Activated CD4-positive, CD25-positive, alpha-beta regulatory T cell treated with anti-CD3 and anti-CD28 coated beads, Interleukin-2, amount 50 U/mL, for 72 hours (primary cell): ENCODE data around the gene TMPRSS13.
"Not testable (repeated sequence)": the region's sequence is repeated elsewhere in the genome, so short reads cannot be mapped to it uniquely, and the experiment has no call there.

Experiments
- DNase-seq: peaks from one replicate; pipeline ENCODE4 v3.0.0; 2021

TMPRSS13 gene

GRCh38 chr11:117929142-117929915, at the start of gene TMPRSS13:
TMPRSS13 (minus strand) TSS chr11:117929402; CDS start chr11:117929307, 95 bp downstream.
- no peak for DNase-seq

- no peak for DNase-seq
Observed at GRCh38 chr11:117978991-117979390, 49.8 kb upstream of the TMPRSS13 start.

- not testable (repeated sequence) for DNase-seq
Observed at GRCh38 chr11:117978291-117978910, 49.2 kb upstream of the TMPRSS13 start.

- not testable (repeated sequence) for DNase-seq
Observed at GRCh38 chr11:117977612-117978264, 48.5 kb upstream of the TMPRSS13 start.

- no peak for DNase-seq
Observed at GRCh38 chr11:117977029-117977428, 47.8 kb upstream of the TMPRSS13 start.

GRCh38 chr11:117976445-117976844, 47.2 kb upstream of the TMPRSS13 start:
- DNase-seq: no peak

GRCh38 chr11:117973503-117973860, 44.3 kb upstream of the TMPRSS13 start:
- DNase-seq: no peak

- DNase-seq: no peak
Observed at GRCh38 chr11:117972629-117973502, 43.7 kb upstream of the TMPRSS13 start.

GRCh38 chr11:117972044-117972443, 42.8 kb upstream of the TMPRSS13 start:
- DNase-seq: no peak

GRCh38 chr11:117970400-117971024, 41.3 kb upstream of the TMPRSS13 start:
- no peak for DNase-seq

- no peak for DNase-seq
Observed at GRCh38 chr11:117969160-117969991, 40.2 kb upstream of the TMPRSS13 start.

- no peak for DNase-seq
Observed at GRCh38 chr11:117966908-117967307, 37.7 kb upstream of the TMPRSS13 start.

GRCh38 chr11:117962826-117963225, 33.6 kb upstream of the TMPRSS13 start:
- DNase-seq: no peak

- no peak for DNase-seq
Observed at GRCh38 chr11:117961896-117962295, 32.7 kb upstream of the TMPRSS13 start.

- no peak for DNase-seq
Observed at GRCh38 chr11:117960406-117960805, 31.2 kb upstream of the TMPRSS13 start.

- no peak for DNase-seq
Observed at GRCh38 chr11:117959438-117960149, 30.4 kb upstream of the TMPRSS13 start.

- DNase-seq: no peak
Observed at GRCh38 chr11:117958949-117959348, 29.7 kb upstream of the TMPRSS13 start.

- DNase-seq: no peak
Observed at GRCh38 chr11:117953024-117953671, 23.9 kb upstream of the TMPRSS13 start.

- no peak for DNase-seq
Observed at GRCh38 chr11:117950993-117951961, 22.1 kb upstream of the TMPRSS13 start.
